Measurements from ENCODE around the gene RNF130. TPM values are rescaled to one million over a fixed set of nuclear protein-coding genes. Genes with fewer than 3 reads are reported as not detected.

Gene RNF130
- polyA plus RNA-seq, 1 donor from 2014 or later, result 48.7 TPM

DNA sequence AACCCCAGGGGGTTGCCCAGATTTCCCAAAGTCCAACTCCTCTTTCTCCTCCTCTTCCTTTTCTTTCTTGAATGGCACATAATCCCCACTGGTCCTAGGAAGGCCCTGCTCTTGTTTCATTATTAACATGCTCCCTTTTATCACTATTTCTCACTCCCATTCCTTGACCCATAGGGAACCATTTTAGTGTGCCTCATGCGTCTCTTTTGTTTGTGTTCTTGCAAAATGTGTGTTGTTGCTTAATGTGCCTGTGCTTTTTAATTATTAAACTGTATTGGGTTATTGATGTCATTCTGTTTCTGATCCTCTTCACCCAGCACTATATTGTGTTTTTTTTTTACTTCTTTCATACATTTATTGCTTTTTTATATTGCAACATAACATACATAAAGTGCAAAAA is 4.1 kb upstream of the RNF130 start:
- no peaks in the 10 kb centered on the region for H3K9me3 ChIP-seq (ENCODE audit: low read length)
- no peak for TF ChIP-seq SMC3 (conservative IDR thresholded peaks at IDR 0.05; ENCODE audit: poor library complexity)
- TF ChIP-seq, protein P1, sequence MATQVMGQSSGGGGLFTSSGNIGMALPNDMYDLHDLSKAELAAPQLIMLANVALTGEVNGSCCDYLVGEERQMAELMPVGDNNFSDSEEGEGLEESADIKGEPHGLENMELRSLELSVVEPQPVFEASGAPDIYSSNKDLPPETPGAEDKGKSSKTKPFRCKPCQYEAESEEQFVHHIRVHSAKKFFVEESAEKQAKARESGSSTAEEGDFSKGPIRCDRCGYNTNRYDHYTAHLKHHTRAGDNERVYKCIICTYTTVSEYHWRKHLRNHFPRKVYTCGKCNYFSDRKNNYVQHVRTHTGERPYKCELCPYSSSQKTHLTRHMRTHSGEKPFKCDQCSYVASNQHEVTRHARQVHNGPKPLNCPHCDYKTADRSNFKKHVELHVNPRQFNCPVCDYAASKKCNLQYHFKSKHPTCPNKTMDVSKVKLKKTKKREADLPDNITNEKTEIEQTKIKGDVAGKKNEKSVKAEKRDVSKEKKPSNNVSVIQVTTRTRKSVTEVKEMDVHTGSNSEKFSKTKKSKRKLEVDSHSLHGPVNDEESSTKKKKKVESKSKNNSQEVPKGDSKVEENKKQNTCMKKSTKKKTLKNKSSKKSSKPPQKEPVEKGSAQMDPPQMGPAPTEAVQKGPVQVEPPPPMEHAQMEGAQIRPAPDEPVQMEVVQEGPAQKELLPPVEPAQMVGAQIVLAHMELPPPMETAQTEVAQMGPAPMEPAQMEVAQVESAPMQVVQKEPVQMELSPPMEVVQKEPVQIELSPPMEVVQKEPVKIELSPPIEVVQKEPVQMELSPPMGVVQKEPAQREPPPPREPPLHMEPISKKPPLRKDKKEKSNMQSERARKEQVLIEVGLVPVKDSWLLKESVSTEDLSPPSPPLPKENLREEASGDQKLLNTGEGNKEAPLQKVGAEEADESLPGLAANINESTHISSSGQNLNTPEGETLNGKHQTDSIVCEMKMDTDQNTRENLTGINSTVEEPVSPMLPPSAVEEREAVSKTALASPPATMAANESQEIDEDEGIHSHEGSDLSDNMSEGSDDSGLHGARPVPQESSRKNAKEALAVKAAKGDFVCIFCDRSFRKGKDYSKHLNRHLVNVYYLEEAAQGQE (IDR thresholded peaks at IDR 0.05; ENCODE audit: borderline replicate concordance), result no peak
- no peak for TF ChIP-seq RAD21 (conservative IDR thresholded peaks at IDR 0.05)
- TF ChIP-seq EP300 (conservative IDR thresholded peaks at IDR 0.05; ENCODE audit: poor library complexity, severe bottlenecking), result no peak
- TF ChIP-seq MXI1 (conservative IDR thresholded peaks at IDR 0.05; ENCODE audit: poor library complexity, severe bottlenecking), result no peak
- TF ChIP-seq POLR2AphosphoS5 (IDR thresholded peaks at IDR 0.05), result no peak
- TF ChIP-seq TAF1 (IDR thresholded peaks at IDR 0.05; ENCODE audit: low read depth), result no peak
- TF ChIP-seq EZH2 (IDR thresholded peaks at IDR 0.05; ENCODE audit: borderline replicate concordance, insufficient read depth, low read length, poor library complexity, severe bottlenecking), result no peak
- TF ChIP-seq, protein P2, sequence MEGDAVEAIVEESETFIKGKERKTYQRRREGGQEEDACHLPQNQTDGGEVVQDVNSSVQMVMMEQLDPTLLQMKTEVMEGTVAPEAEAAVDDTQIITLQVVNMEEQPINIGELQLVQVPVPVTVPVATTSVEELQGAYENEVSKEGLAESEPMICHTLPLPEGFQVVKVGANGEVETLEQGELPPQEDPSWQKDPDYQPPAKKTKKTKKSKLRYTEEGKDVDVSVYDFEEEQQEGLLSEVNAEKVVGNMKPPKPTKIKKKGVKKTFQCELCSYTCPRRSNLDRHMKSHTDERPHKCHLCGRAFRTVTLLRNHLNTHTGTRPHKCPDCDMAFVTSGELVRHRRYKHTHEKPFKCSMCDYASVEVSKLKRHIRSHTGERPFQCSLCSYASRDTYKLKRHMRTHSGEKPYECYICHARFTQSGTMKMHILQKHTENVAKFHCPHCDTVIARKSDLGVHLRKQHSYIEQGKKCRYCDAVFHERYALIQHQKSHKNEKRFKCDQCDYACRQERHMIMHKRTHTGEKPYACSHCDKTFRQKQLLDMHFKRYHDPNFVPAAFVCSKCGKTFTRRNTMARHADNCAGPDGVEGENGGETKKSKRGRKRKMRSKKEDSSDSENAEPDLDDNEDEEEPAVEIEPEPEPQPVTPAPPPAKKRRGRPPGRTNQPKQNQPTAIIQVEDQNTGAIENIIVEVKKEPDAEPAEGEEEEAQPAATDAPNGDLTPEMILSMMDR (IDR thresholded peaks at IDR 0.05; ENCODE audit: poor library complexity, severe bottlenecking), result no peak
- H3K36me3 ChIP-seq (ENCODE audit: insufficient read depth, low read length), result no peaks in the 10 kb centered on the region
- H3K4me3 ChIP-seq (ENCODE audit: low read length), result no peak overlapping the region
- H3K27ac ChIP-seq (ENCODE audit: low read length), result no peak overlapping the region
- no peak overlapping the region for H2AFZ ChIP-seq (ENCODE audit: low read depth, low read length)
- H3F3A ChIP-seq (ENCODE audit: insufficient read depth, low read length, poor library complexity, severe bottlenecking), result no peaks in the 10 kb centered on the region
- no peaks in the 10 kb centered on the region for H3K9me2 ChIP-seq (ENCODE audit: insufficient read depth, low read length)
- H3K79me2 ChIP-seq (replicated peaks; ENCODE audit: insufficient read depth, low read length), result peaks cover 5% of the 10 kb centered on the region
- H3K4me2 ChIP-seq (ENCODE audit: low read length), result no peak overlapping the region
- H4K20me1 ChIP-seq (ENCODE audit: insufficient read depth), result no peaks in the 10 kb centered on the region
- H3K27me3 ChIP-seq (ENCODE audit: insufficient read depth, low read depth, low read length), result no peaks in the 10 kb centered on the region
- H3K9ac ChIP-seq (ENCODE audit: low read length), result no peak overlapping the region

DNA sequence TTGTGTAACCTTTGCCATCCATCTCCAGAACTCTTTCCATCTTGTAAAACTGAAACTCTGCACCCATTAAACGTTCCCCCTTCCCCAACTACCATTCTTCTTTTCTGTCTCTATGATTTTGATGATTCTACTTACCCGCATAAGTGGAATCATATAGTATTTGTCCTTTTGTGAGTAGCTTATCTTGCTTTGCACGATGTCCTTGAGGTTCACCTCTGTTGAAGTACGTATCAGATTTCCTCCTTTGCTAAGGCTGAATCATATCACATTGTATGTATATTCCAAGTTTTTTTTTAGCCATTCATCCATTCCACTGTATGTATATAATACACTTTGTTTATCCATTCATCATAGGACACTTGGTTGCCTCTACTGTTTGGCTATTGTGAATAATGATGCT is 2.9 kb upstream of the RNF130 start:
- TF ChIP-seq RAD21 (conservative IDR thresholded peaks at IDR 0.05), result no peak
- no peak for TF ChIP-seq EP300 (conservative IDR thresholded peaks at IDR 0.05; ENCODE audit: poor library complexity, severe bottlenecking)
- no peak for TF ChIP-seq EZH2 (IDR thresholded peaks at IDR 0.05; ENCODE audit: borderline replicate concordance, insufficient read depth, low read length, poor library complexity, severe bottlenecking)
- TF ChIP-seq MXI1 (conservative IDR thresholded peaks at IDR 0.05; ENCODE audit: poor library complexity, severe bottlenecking), result no peak
- no peak for TF ChIP-seq TAF1 (IDR thresholded peaks at IDR 0.05; ENCODE audit: low read depth)

More for the DNA sequence above, 2.9 kb upstream of the RNF130 start:
- H3K9ac ChIP-seq (ENCODE audit: low read length), result no peak overlapping the region
- no peak overlapping the region for H2AFZ ChIP-seq (ENCODE audit: low read depth, low read length)
- H3K36me3 ChIP-seq (ENCODE audit: insufficient read depth, low read length), result no peaks in the 10 kb centered on the region
- H3K4me3 ChIP-seq (ENCODE audit: low read length), result no peak overlapping the region
- H3K9me2 ChIP-seq (ENCODE audit: insufficient read depth, low read length), result no peaks in the 10 kb centered on the region
- H3F3A ChIP-seq (ENCODE audit: insufficient read depth, low read length, poor library complexity, severe bottlenecking), result no peaks in the 10 kb centered on the region
- H3K9me3 ChIP-seq (ENCODE audit: low read length), result no peaks in the 10 kb centered on the region
- H3K27ac ChIP-seq (ENCODE audit: low read length), result no peak overlapping the region
- peaks cover 7% of the 10 kb centered on the region for H4K20me1 ChIP-seq (ENCODE audit: insufficient read depth)
- H3K79me2 ChIP-seq (replicated peaks; ENCODE audit: insufficient read depth, low read length), result peaks cover 17% of the 10 kb centered on the region
- H3K27me3 ChIP-seq (ENCODE audit: insufficient read depth, low read depth, low read length), result no peaks in the 10 kb centered on the region
- no peak overlapping the region for H3K4me2 ChIP-seq (ENCODE audit: low read length)

Measured in neural cell (in vitro differentiated cells).